Activated B cell treated with CpG ODN at 0.5 μM for 24 hours (primary cell): ENCODE data around the gene NCOR1. TPM values are rescaled to one million over a fixed set of nuclear protein-coding genes. Genes with fewer than 3 reads are reported as not detected.

Experiments used
- ATAC-seq: fragments of 200-7000 bp; cut with Tn5 transposase; one replicate; pipeline ENCODE4 v1.10.0; 2021; ENCODE audit warnings: low read depth, mild to moderate bottlenecking, moderate library complexity
- CTCF ChIA-PET: fragments of 350-600 bp; sonication (Branson Sonifier 250); formaldehyde crosslinking; loops from one replicate; lab custom pipeline; 2021; ENCODE audit warnings: antibody characterized with exemption; lab: Charles Lee
- POLR2A ChIA-PET: fragments of 350-600 bp; sonication (Branson Sonifier 250); formaldehyde crosslinking; loops from one replicate; lab custom pipeline; 2021; ENCODE audit warnings: antibody characterized with exemption; lab: Charles Lee
- DNase-seq: peaks from one replicate; pipeline ENCODE4 v3.0.0; 2022
- H3K27ac Mint-ChIP-seq: one replicate; pipeline ENCODE4 v1.8.0; 2020; ENCODE audit warnings: mixed read lengths
- H3K27me3 Mint-ChIP-seq: one replicate; pipeline ENCODE4 v1.8.0; 2021; ENCODE audit warnings: mixed read lengths
- H3K36me3 Mint-ChIP-seq: one replicate; pipeline ENCODE4 v1.8.0; 2021; ENCODE audit warnings: low read depth, mixed read lengths
- H3K4me1 Mint-ChIP-seq: one replicate; pipeline ENCODE4 v1.8.0; 2021; ENCODE audit warnings: mixed read lengths
- H3K4me3 Mint-ChIP-seq: one replicate; pipeline ENCODE4 v1.8.0; 2020; ENCODE audit warnings: mild to moderate bottlenecking, mixed read lengths
- H3K9me3 Mint-ChIP-seq: one replicate; pipeline ENCODE4 v1.8.0; 2020; ENCODE audit warnings: mixed read lengths
- intact Hi-C: fragments of 100-400 bp; cut with micrococcal nuclease; formaldehyde crosslinking; loops from one replicate; pipeline ENCODE4 v1.15.1; 2024
- total RNA-seq: library from RNA; stranded (reverse); gene quantifications from 2 replicates; pipeline ENCODE4 v1.2.3, GENCODE V29; 2022
- TF ChIP-seq, protein P1 (sequence below): fragments of 200-600 bp; IDR thresholded peaks from one replicate; pipeline ENCODE4 v1.8.0; 2022; ENCODE audit warnings: antibody characterized with exemption, mild to moderate bottlenecking

Gene NCOR1
- 163 and 188 TPM in 2 replicates for total RNA-seq

DNA sequence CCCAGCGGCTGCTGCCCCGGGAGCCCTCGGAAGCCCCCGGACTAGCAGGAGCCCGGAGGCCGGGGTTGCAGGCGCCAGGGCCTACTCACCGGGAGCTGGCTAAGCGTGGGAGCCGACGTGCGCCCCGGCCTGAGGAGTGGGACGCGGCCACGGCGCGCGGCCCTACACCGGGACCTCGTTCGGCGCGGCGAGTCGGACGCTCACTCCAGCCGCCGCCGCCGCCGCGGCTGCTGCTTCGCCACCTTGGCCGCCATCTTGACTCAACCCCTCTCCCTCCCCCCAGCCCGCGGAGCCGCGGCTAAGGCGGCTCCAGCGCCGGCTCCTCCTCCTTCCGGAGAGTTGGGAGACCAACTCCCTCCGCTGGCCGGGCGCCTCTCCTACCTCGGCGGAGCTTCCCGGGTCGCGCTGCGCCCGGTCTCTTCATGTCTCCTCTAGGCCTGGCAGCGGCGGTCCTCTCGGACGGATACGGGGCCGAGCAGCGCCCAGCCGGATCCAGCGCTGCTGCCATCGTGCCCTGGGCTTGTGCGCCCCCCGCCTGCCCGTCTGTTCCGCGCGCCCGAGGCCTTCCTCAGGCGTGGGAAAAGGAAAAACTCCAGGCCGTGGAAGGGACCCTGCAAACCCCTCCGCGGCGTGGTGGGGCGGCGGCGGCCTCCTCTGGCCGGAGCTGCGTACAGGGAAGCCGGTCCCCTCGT, at the start of gene NCOR1:
TSS of gene NCOR1 (minus strand) at position 262 of the 692 bp plus-strand sequence. CDS start 20,965 bp downstream, outside the sequence.
- ChIA-PET POLR2A (interaction anchor here (0.5 to 5.3 kb wide), 16 partner anchors 10 to 321 kb away, joined by 3 to 74 read pairs (median 4); partner anchors contain the start of genes CENPV and UBB), CTCF (interaction anchor here (1.1 to 1.5 kb wide), 2 partner anchors 13 to 72 kb away, joined by 4 read pairs; no protein-coding TSS in a partner anchor)
- Mint-ChIP-seq H3K4me3 (peak within 1 kb of the TSS; percentile 98), H3K27ac (peak within 1 kb of the TSS; percentile 86), H3K4me1 (peaks cover 50% of the 10 kb centered on the region), H3K9me3 (no peaks in the 10 kb centered on the region), H3K36me3 (peaks cover 5% of the 10 kb centered on the region), H3K27me3 (no peaks in the 10 kb centered on the region)
- DNase-seq = peak; percentile 83
- intact Hi-C loops = loop anchor here (1.0 kb wide), 3 partner anchors 71 to 320 kb away; partner anchors contain the start of gene CENPV
- TF ChIP-seq, protein P1, sequence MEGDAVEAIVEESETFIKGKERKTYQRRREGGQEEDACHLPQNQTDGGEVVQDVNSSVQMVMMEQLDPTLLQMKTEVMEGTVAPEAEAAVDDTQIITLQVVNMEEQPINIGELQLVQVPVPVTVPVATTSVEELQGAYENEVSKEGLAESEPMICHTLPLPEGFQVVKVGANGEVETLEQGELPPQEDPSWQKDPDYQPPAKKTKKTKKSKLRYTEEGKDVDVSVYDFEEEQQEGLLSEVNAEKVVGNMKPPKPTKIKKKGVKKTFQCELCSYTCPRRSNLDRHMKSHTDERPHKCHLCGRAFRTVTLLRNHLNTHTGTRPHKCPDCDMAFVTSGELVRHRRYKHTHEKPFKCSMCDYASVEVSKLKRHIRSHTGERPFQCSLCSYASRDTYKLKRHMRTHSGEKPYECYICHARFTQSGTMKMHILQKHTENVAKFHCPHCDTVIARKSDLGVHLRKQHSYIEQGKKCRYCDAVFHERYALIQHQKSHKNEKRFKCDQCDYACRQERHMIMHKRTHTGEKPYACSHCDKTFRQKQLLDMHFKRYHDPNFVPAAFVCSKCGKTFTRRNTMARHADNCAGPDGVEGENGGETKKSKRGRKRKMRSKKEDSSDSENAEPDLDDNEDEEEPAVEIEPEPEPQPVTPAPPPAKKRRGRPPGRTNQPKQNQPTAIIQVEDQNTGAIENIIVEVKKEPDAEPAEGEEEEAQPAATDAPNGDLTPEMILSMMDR = no peak
- ATAC-seq = peak; percentile 86

GRCh38 chr17:16262201-16262600, 46.9 kb upstream of the NCOR1 start:
- intact Hi-C loops = no loop called here
- no peaks in the 10 kb centered on the region for H3K36me3 Mint-ChIP-seq
- H3K27me3 Mint-ChIP-seq = no peaks in the 10 kb centered on the region
- ChIA-PET CTCF (no interaction called here), POLR2A (no interaction called here)
- no peak overlapping the region for H3K4me3 Mint-ChIP-seq
- ATAC-seq = no peak
- no peak for DNase-seq
- TF ChIP-seq, protein P1 = no peak
- no peak overlapping the region for H3K27ac Mint-ChIP-seq
- H3K9me3 Mint-ChIP-seq = no peaks in the 10 kb centered on the region
- peaks cover 13% of the 10 kb centered on the region for H3K4me1 Mint-ChIP-seq

- POLR2A ChIA-PET = no interaction called here
- DNase-seq = no peak
- Mint-ChIP-seq H3K9me3 (no peaks in the 10 kb centered on the region), H3K27ac (no peak overlapping the region), H3K4me3 (no peak overlapping the region), H3K36me3 (no peaks in the 10 kb centered on the region), H3K27me3 (no peaks in the 10 kb centered on the region), H3K4me1 (peaks cover 8% of the 10 kb centered on the region)
- TF ChIP-seq, protein P1 = no peak
- intact Hi-C loops = no loop called here
- ATAC-seq = no peak
- CTCF ChIA-PET = no interaction called here
Observed at GRCh38 chr17:16261049-16261448, 45.7 kb upstream of the NCOR1 start.

GRCh38 chr17:16259926-16260325, 44.6 kb upstream of the NCOR1 start:
- H3K9me3 Mint-ChIP-seq = no peaks in the 10 kb centered on the region
- no peak overlapping the region for H3K27ac Mint-ChIP-seq
- ChIA-PET POLR2A (no interaction called here), CTCF (no interaction called here)
- intact Hi-C loops = no loop called here
- TF ChIP-seq, protein P1 = no peak
- H3K4me1 Mint-ChIP-seq = peaks cover 4% of the 10 kb centered on the region
- no peaks in the 10 kb centered on the region for H3K36me3 Mint-ChIP-seq
- ATAC-seq (no peak), DNase-seq (no peak)
- no peaks in the 10 kb centered on the region for H3K27me3 Mint-ChIP-seq
- no peak overlapping the region for H3K4me3 Mint-ChIP-seq

DNA sequence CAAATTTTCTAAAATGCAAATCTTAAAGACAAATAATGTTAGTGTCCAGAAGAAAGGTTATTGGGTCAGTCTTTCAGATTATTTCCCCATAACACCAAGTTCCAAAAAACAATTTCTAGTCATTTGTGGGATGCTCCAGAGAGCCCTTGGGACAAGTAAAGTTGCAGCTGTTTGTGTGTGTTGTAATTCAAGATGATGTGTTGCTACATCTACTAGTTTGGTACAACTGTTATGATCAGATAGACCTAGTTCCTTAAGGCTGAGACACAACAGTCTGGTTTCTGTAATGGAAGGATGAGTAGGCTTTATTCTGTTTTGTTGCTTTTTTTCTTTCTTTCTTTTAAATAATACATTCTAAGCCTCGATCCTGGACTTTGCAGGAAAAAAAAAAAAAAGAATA, 43.6 kb upstream of the NCOR1 start:
- no peak for ATAC-seq
- peaks cover 3% of the 10 kb centered on the region for H3K4me1 Mint-ChIP-seq

More for the DNA sequence above, 43.6 kb upstream of the NCOR1 start:
- TF ChIP-seq, protein P1 = no peak
- ChIA-PET CTCF (no interaction called here), POLR2A (no interaction called here)
- intact Hi-C loops = no loop called here
- Mint-ChIP-seq H3K4me3 (no peak overlapping the region), H3K9me3 (no peaks in the 10 kb centered on the region), H3K27ac (no peak overlapping the region), H3K27me3 (no peaks in the 10 kb centered on the region), H3K36me3 (no peaks in the 10 kb centered on the region)
- no peak for DNase-seq
